Activated naive CD4-positive, alpha-beta T cell treated with anti-CD3 and anti-CD28 coated beads for 36 hours (primary cell): Measurements from ENCODE around the gene FUT4. TPM values are rescaled to one million over a fixed set of nuclear protein-coding genes. Genes with fewer than 3 reads are reported as not detected.

Experiments used
- CTCF ChIA-PET: fragments of 350-600 bp; sonication (Branson Sonifier 250); formaldehyde crosslinking; loops from one replicate; lab custom pipeline; 2021; ENCODE audit warnings: antibody characterized with exemption; lab: Charles Lee
- DNase-seq: peaks from one replicate; pipeline ENCODE4 v3.0.0-alpha.2; 2020
- H3K27ac Mint-ChIP-seq: one replicate; pipeline ENCODE4 v1.8.0; 2021; ENCODE audit warnings: mild to moderate bottlenecking, mixed read lengths
- H3K27me3 Mint-ChIP-seq: one replicate; pipeline ENCODE4 v1.8.0; 2021; ENCODE audit warnings: low read depth, mixed read lengths
- H3K36me3 Mint-ChIP-seq: one replicate; pipeline ENCODE4 v1.8.0; 2021; ENCODE audit warnings: low read depth, mixed read lengths
- H3K4me1 Mint-ChIP-seq: one replicate; pipeline ENCODE4 v1.8.0; 2021; ENCODE audit warnings: low read depth, mixed read lengths
- H3K4me3 Mint-ChIP-seq: one replicate; pipeline ENCODE4 v1.8.0; 2021; ENCODE audit warnings: mild to moderate bottlenecking, moderate library complexity, mixed read lengths
- H3K9me3 Mint-ChIP-seq: one replicate; pipeline ENCODE4 v1.8.0; 2021; ENCODE audit warnings: mixed read lengths
- intact Hi-C: fragments of 100-400 bp; cut with micrococcal nuclease; formaldehyde crosslinking; loops from one replicate; pipeline ENCODE4 v1.15.1; 2023
- total RNA-seq, 2 experiments: library from RNA; stranded (reverse); gene quantifications; one replicate each; pipeline ENCODE4 v1.2.3, GENCODE V29; 2021

FUT4 gene
- total RNA-seq, 2 experiments from 2014 or later, result 2.8 to 2.9 TPM

GRCh38 chr11:94595076-94595475 is 51.4 kb downstream of the FUT4 start:
- H3K36me3 Mint-ChIP-seq, result peaks cover 3% of the 10 kb centered on the region
- intact Hi-C loops, result no loop called here

GRCh38 chr11:94597896-94598295 is 54.2 kb downstream of the FUT4 start:
- no peak for DNase-seq
- H3K4me3 Mint-ChIP-seq, result no peak overlapping the region
- intact Hi-C loops, result loop anchor here (1.0 kb wide), 1 partner anchor 79 kb away; no protein-coding TSS in a partner anchor

More at GRCh38 chr11:94595076-94595475, 51.4 kb downstream of the FUT4 start:
- no peak for DNase-seq
- H3K4me3 Mint-ChIP-seq, result no peak overlapping the region
- H3K9me3 Mint-ChIP-seq, result no peaks in the 10 kb centered on the region
- CTCF ChIA-PET, result no interaction called here
- H3K27ac Mint-ChIP-seq, result no peak overlapping the region
- H3K4me1 Mint-ChIP-seq, result no peaks in the 10 kb centered on the region
- no peaks in the 10 kb centered on the region for H3K27me3 Mint-ChIP-seq

More at GRCh38 chr11:94597896-94598295, 54.2 kb downstream of the FUT4 start:
- no peaks in the 10 kb centered on the region for H3K4me1 Mint-ChIP-seq
- H3K9me3 Mint-ChIP-seq, result no peaks in the 10 kb centered on the region
- no peak overlapping the region for H3K27ac Mint-ChIP-seq
- no peaks in the 10 kb centered on the region for H3K27me3 Mint-ChIP-seq
- CTCF ChIA-PET, result no interaction called here
- peaks cover 3% of the 10 kb centered on the region for H3K36me3 Mint-ChIP-seq

Other genes starting within 250 kb of the FUT4 start
- gene IZUMO1R, start 239.3 kb upstream of the FUT4 start, total RNA-seq, result not detected
- not detected for gene GPR83, start 142.5 kb upstream of the FUT4 start, total RNA-seq
- 10 to 100 TPM; 33.1 to 37.3 TPM for gene MRE11, start 50.1 kb upstream of the FUT4 start, total RNA-seq
- 10 to 100 TPM; 16.3 to 19.1 TPM for gene ANKRD49, start 49.9 kb upstream of the FUT4 start, total RNA-seq
- gene C11orf97, start 31.5 kb upstream of the FUT4 start, total RNA-seq, result not detected
- gene PIWIL4, start 23.4 kb downstream of the FUT4 start, total RNA-seq, result under 1 TPM; 0.12 to 0.19 TPM
- gene AMOTL1, start 224.4 kb downstream of the FUT4 start, total RNA-seq, result 1 to 10 TPM in 1 of 2 experiments, under 1 TPM in 1; 0.43 to 1.0 TPM